PC-9 (cell line): ENCODE measurements around the gene TOE1. TPM values are rescaled to one million over a fixed set of nuclear protein-coding genes. Genes with fewer than 3 reads are reported as not detected.
A peak's percentile ranks its signal among the peaks of the same experiment; 100 is the strongest.

Source experiments
- BruUV-seq: library from RNA; stranded (reverse); fragments of 400-500 nt; replicated peaks from 2 replicates; lab custom pipeline; 2021; lab: Mats Ljungman, UMichigan
- CTCF ChIA-PET: fragments of 300-600 bp; sonication (Branson Sonifier 250); formaldehyde crosslinking; loops from one replicate; lab custom pipeline; 2022; ENCODE audit warnings: antibody characterized with exemption; lab: Charles Lee
- POLR2A ChIA-PET: fragments of 300-600 bp; sonication (Branson Sonifier 250); formaldehyde crosslinking; loops from one replicate; lab custom pipeline; 2022; ENCODE audit warnings: antibody characterized with exemption; ENCODE audit not compliant: unreplicated experiment; lab: Charles Lee
- DNase-seq, 2 experiments: peaks; one replicate each; pipeline versions ENCODE4 v3.0.0 to v3.0.0-alpha.2; 2015 to 2022; ENCODE audit warnings: mixed read lengths in 1 of 2
- H2AFZ ChIP-seq: fragments of 200-600 bp; sonication (generic); 2 replicates; pipeline ENCODE4 v1.8.1; 2017; ENCODE audit warnings: antibody characterized with exemption
- H3F3A ChIP-seq: fragments of 200-600 bp; sonication (generic); 2 replicates; pipeline ENCODE4 v1.8.1; 2017; ENCODE audit warnings: antibody characterized with exemption, mild to moderate bottlenecking, low read depth; ENCODE audit not compliant: insufficient read depth
- H3K27ac ChIP-seq: fragments of 200-600 bp; sonication (generic); 2 replicates; pipeline ENCODE4 v1.6.1; 2016; ENCODE audit warnings: mixed run types
- H3K27me3 ChIP-seq: fragments of 200-600 bp; sonication (generic); 2 replicates; pipeline ENCODE4 v1.6.1; 2016; ENCODE audit warnings: low read depth, mixed run types; ENCODE audit not compliant: insufficient read depth
- H3K36me3 ChIP-seq: fragments of 200-600 bp; sonication (generic); 2 replicates; pipeline ENCODE4 v1.6.1; 2016; ENCODE audit warnings: low read depth, mixed run types
- H3K4me1 ChIP-seq: fragments of 200-600 bp; sonication (generic); replicated peaks from 2 replicates; pipeline ENCODE4 v1.6.1; 2016; ENCODE audit warnings: mixed run types; ENCODE audit not compliant: insufficient read depth
- H3K4me2 ChIP-seq: fragments of 200-600 bp; sonication (generic); 2 replicates; pipeline ENCODE4 v1.6.1; 2017; ENCODE audit warnings: mixed run types
- H3K4me3 ChIP-seq: fragments of 200-600 bp; sonication (generic); 2 replicates; pipeline ENCODE4 v1.6.1; 2016; ENCODE audit warnings: mixed run types
- H3K79me2 ChIP-seq: fragments of 200-600 bp; sonication (generic); 2 replicates; pipeline ENCODE4 v1.6.1; 2017; ENCODE audit warnings: low read depth, mixed run types
- H3K9me2 ChIP-seq: fragments of 200-600 bp; sonication (generic); 2 replicates; pipeline ENCODE4 v1.8.1; 2017; ENCODE audit warnings: mild to moderate bottlenecking; ENCODE audit not compliant: insufficient read depth
- H3K9me3 ChIP-seq: fragments of 200-600 bp; sonication (generic); 2 replicates; pipeline ENCODE4 v1.8.1; 2016; ENCODE audit warnings: low read depth; ENCODE audit not compliant: insufficient read depth
- H4K20me1 ChIP-seq: fragments of 200-600 bp; sonication (generic); 2 replicates; pipeline ENCODE4 v1.8.1; 2017; ENCODE audit not compliant: insufficient read depth
- EZH2 ChIP-seq: fragments of 200-600 bp; sonication (generic); IDR thresholded peaks from 2 replicates; pipeline ENCODE4 v1.8.0; 2017; ENCODE audit warnings: antibody characterized with exemption, low read depth
- intact Hi-C: fragments of 100-400 bp; cut with micrococcal nuclease; formaldehyde crosslinking; loops from one replicate; pipeline ENCODE4 v1.10.0; 2022; ENCODE audit not compliant: unreplicated experiment
- total RNA-seq: library from RNA; stranded (reverse); gene quantifications from 2 replicates; pipeline ENCODE4 v1.2.3, GENCODE V29; 2021
- TF ChIP-seq, protein P1 (sequence below): fragments of 200-600 bp; sonication (generic); conservative IDR thresholded peaks from 2 replicates; pipeline ENCODE4 v1.6.1; 2017; ENCODE audit warnings: mixed run types, antibody characterized with exemption, mild to moderate bottlenecking, moderate library complexity

The TOE1 gene
- total RNA-seq, 1 experiment from 2014 or later, result 20.4 TPM

GRCh38 chr1:45331436-45332345, 8.3 kb upstream of the TOE1 start:
- Histone ChIP-seq H2AFZ (no peak overlapping the region), H3K27me3 (no peaks in the 10 kb centered on the region), H3K4me3 (no peak overlapping the region), H3F3A (peaks cover 48% of the 10 kb centered on the region), H3K9me2 (no peaks in the 10 kb centered on the region), H3K79me2 (peaks cover 36% of the 10 kb centered on the region), H3K9me3 (no peaks in the 10 kb centered on the region), H4K20me1 (no peaks in the 10 kb centered on the region), H3K36me3 (0 out of 2 replicates have a peak, but pooled peaks cover 9% of the 10 kb centered on the region), H3K4me1 (peaks cover 52% of the 10 kb centered on the region), H3K4me2 (no peak overlapping the region), H3K27ac (no peak overlapping the region)
- intact Hi-C loops, result no loop called here
- ChIA-PET POLR2A (no interaction called here), CTCF (no interaction called here)
- TF ChIP-seq EZH2, result no peak
- TF ChIP-seq, protein P1, sequence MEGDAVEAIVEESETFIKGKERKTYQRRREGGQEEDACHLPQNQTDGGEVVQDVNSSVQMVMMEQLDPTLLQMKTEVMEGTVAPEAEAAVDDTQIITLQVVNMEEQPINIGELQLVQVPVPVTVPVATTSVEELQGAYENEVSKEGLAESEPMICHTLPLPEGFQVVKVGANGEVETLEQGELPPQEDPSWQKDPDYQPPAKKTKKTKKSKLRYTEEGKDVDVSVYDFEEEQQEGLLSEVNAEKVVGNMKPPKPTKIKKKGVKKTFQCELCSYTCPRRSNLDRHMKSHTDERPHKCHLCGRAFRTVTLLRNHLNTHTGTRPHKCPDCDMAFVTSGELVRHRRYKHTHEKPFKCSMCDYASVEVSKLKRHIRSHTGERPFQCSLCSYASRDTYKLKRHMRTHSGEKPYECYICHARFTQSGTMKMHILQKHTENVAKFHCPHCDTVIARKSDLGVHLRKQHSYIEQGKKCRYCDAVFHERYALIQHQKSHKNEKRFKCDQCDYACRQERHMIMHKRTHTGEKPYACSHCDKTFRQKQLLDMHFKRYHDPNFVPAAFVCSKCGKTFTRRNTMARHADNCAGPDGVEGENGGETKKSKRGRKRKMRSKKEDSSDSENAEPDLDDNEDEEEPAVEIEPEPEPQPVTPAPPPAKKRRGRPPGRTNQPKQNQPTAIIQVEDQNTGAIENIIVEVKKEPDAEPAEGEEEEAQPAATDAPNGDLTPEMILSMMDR, result no peak
- no peak for DNase-seq
- no TSS peak for BruUV-seq

DNA sequence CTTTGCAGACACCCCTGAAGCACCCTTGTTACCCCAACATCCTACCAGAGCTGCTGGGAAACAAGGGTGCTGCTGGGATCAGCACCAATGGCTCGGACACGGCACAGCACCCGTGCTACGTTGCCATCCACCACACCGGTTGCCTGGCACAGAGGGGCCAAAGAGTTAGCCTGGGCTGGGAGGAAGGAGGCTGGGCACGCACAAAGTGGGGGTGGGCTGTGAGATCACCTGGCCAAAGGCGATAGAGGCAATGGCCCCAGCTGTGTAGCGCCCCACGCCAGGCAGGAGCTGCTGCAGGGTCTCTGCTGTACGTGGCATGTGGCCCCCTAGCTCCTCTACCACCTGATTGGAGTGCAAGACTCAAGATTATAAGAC, 7.6 kb upstream of the TOE1 start:
- Histone ChIP-seq H3K4me1 (peaks cover 59% of the 10 kb centered on the region), H3K27ac (no peak overlapping the region), H3K4me2 (no peak overlapping the region), H3K4me3 (no peak overlapping the region), H3K36me3 (0 out of 2 replicates have a peak, but pooled peaks cover 9% of the 10 kb centered on the region), H4K20me1 (no peaks in the 10 kb centered on the region), H2AFZ (no peak overlapping the region), H3K79me2 (peaks cover 33% of the 10 kb centered on the region), H3F3A (peaks cover 51% of the 10 kb centered on the region), H3K9me2 (no peaks in the 10 kb centered on the region), H3K27me3 (no peaks in the 10 kb centered on the region), H3K9me3 (no peaks in the 10 kb centered on the region)
- DNase-seq, result no peak
- no TSS peak for BruUV-seq
- intact Hi-C loops, result no loop called here
- TF ChIP-seq EZH2, result no peak
- TF ChIP-seq, protein P1, result no peak
- ChIA-PET CTCF (no interaction called here), POLR2A (interaction anchor here (0.6 kb wide), 1 partner anchor 354 kb away, joined by 3 read pairs; the partner anchor contains the start of gene GPBP1L1)

DNA sequence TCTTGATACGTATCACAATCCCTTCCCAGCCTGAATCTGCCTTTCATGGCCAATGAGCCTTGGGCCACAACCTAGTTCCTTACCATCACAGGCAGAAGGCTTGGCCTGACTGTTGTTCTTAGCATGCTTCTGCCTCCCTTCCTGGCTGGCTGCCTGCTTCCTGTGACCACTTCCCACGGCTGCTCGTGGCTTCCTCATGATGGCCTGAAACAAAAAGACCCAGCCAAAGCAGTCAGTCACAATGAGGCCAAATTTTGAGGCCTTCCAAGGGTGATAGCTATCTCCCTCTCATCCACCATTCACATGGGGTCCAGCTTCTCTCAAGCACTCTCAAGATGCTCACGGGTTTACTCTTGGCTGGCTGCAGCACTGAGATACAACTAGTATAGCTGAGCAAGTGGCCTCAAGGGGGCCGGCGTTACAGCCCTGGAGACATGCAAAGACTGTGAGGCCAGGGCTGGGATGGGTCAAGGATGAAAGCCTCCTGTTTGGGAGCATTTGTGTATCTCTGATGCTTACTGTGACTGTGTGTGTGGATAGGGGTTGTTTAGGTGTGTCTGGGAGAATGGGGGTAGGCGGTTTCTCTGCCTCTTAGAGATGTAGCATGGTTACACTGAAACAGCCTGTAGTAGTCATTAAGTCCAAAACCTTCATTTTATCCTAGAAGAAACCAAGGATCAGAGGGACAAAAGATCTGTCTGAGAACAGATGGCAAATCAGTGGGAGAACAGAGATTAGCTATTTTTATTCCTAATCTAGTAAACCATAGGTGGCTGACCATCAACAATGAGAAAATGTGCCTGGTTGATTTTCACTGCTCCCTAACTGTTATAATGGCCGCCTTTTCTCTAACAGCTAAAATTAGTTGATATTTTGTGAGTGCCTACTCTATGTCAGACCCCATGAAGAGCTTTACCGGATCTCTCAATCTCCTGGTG, 5.4 kb upstream of the TOE1 start:
- no peaks in the 10 kb centered on the region for H3K9me3 ChIP-seq
- 0 out of 2 replicates have a peak, but pooled peaks cover 9% of the 10 kb centered on the region for H3K36me3 ChIP-seq
- no peaks in the 10 kb centered on the region for H4K20me1 ChIP-seq
- peaks cover 61% of the 10 kb centered on the region for H3K4me1 ChIP-seq
- TF ChIP-seq EZH2, result no peak
- TF ChIP-seq, protein P1, result no peak
- H3K27me3 ChIP-seq, result no peaks in the 10 kb centered on the region
- H2AFZ ChIP-seq, result no peak overlapping the region
- H3F3A ChIP-seq, result peaks cover 53% of the 10 kb centered on the region
- H3K27ac ChIP-seq, result peak overlapping the region; percentile 82; the same call in 1 of the 2 replicates
- BruUV-seq, result no TSS peak
- peaks cover 29% of the 10 kb centered on the region for H3K79me2 ChIP-seq
- H3K9me2 ChIP-seq, result no peaks in the 10 kb centered on the region
- ChIA-PET CTCF (interaction anchor here (0.6 kb wide), 1 partner anchor 31 kb away, joined by 6 read pairs; no protein-coding TSS in a partner anchor), POLR2A (no interaction called here)
- intact Hi-C loops, result loop anchor here (5.0 kb wide), 1 partner anchor 248 kb away; the partner anchor contains the start of gene NASP
- H3K4me2 ChIP-seq, result peak overlapping the region; percentile 71
- no peak for DNase-seq
- no peak overlapping the region for H3K4me3 ChIP-seq
